RWPE1 (cell line): ENCODE data around the gene RNASE9.

ENCODE experiments used
- CTCF ChIA-PET: fragments of 350-600 bp; sonication (Branson Sonifier 250); formaldehyde crosslinking; extraction: SDS; loops from one replicate; lab custom pipeline; 2021; lab: Yijun Ruan, JAX
- POLR2A ChIA-PET: fragments of 400-600 bp; formaldehyde crosslinking; extraction: SDS; loops from one replicate; lab custom pipeline; 2020; ENCODE audit warnings: antibody characterized with exemption; ENCODE audit not compliant: low non-redundant PET; lab: Yijun Ruan, JAX
- DNase-seq: peaks from one replicate; pipeline ENCODE4 v3.0.0; 2012; ENCODE audit warnings: low spot score
- H3K27ac ChIP-seq: fragments of 450-650 bp; 2 replicates; pipeline ENCODE4 v1.5.1; 2017
- CTCF ChIP-seq: fragments of 450-650 bp; conservative IDR thresholded peaks from 2 replicates; pipeline ENCODE4 v1.5.1; 2017; ENCODE audit warnings: low read depth, mild to moderate bottlenecking

RNASE9 gene

GRCh38 chr14:20563971-20564370 is 3.1 kb upstream of the RNASE9 start:
- ChIA-PET POLR2A (no interaction called here), CTCF (no interaction called here)
- no peak for TF ChIP-seq CTCF
- no peak overlapping the region for H3K27ac ChIP-seq
- no peak for DNase-seq

GRCh38 chr14:20559461-20559904 is 1.4 kb downstream of the RNASE9 start:
- no peak for TF ChIP-seq CTCF
- CTCF ChIA-PET: no interaction called here
- no peak overlapping the region for H3K27ac ChIP-seq
- no peak for DNase-seq
- POLR2A ChIA-PET: no interaction called here

GRCh38 chr14:20557212-20557542 is 3.7 kb downstream of the RNASE9 start:
- CTCF ChIA-PET: no interaction called here
- no peak for TF ChIP-seq CTCF
- POLR2A ChIA-PET: no interaction called here
- no peak overlapping the region for H3K27ac ChIP-seq
- no peak for DNase-seq

GRCh38 chr14:20556500-20557211 is 4.2 kb downstream of the RNASE9 start:
- no peak overlapping the region for H3K27ac ChIP-seq
- DNase-seq: no peak
- ChIA-PET POLR2A (no interaction called here), CTCF (interaction anchor here (0.6 to 1.0 kb wide), 2 partner anchors 18 to 185 kb away, joined by 3 to 6 read pairs; no protein-coding TSS in a partner anchor)
- no peak for TF ChIP-seq CTCF

GRCh38 chr14:20555845-20556244 is 5.0 kb downstream of the RNASE9 start:
- ChIA-PET CTCF (interaction anchor here (0.5 to 1.0 kb wide), 4 partner anchors 15 to 616 kb away, joined by 3 to 6 read pairs (median 4); no protein-coding TSS in a partner anchor), POLR2A (no interaction called here)
- H3K27ac ChIP-seq: no peak overlapping the region
- DNase-seq: no peak
- no peak for TF ChIP-seq CTCF

- H3K27ac ChIP-seq: no peak overlapping the region
- TF ChIP-seq CTCF: no peak
- POLR2A ChIA-PET: no interaction called here
- no peak for DNase-seq
- CTCF ChIA-PET: no interaction called here
Measured at GRCh38 chr14:20553024-20553423, 7.8 kb downstream of the RNASE9 start.
